Activated gamma-delta T cell treated with anti-CD3 and anti-CD28 coated beads, Interleukin-2, amount 50 U/mL, for 16 hours (primary cell): ENCODE results near the gene TP53I3.
"Not testable (repeated sequence)": the region's sequence is repeated elsewhere in the genome, so short reads cannot be mapped to it uniquely, and the experiment has no call there.

ENCODE experiments used
- DNase-seq: peaks from one replicate; pipeline ENCODE4 v3.0.0-alpha.2; 2020; ENCODE audit warnings: low read depth

The TP53I3 gene

GRCh38 chr2:24084386-24085199, at the start of gene TP53I3:
Gene TP53I3 (minus strand): TSS chr2:24084834. CDS start chr2:24084326, 508 bp downstream.
- DNase-seq, result peak; percentile 73

- no peak for DNase-seq
Measured at GRCh38 chr2:24132543-24132942, 47.9 kb upstream of the TP53I3 start.

GRCh38 chr2:24125956-24126355, 41.3 kb upstream of the TP53I3 start:
- no peak for DNase-seq

- DNase-seq, result no peak
Measured at GRCh38 chr2:24123922-24124580, 39.4 kb upstream of the TP53I3 start.

GRCh38 chr2:24123195-24123921, 38.7 kb upstream of the TP53I3 start, which contains the start of the genes FAM228B and PFN4:
Gene FAM228B (plus strand): TSS chr2:24123469. CDS start chr2:24124362, 893 bp downstream.
Gene PFN4 (minus strand): TSS chr2:24123334. CDS start chr2:24122535, 799 bp downstream.
- peak; percentile 48 for DNase-seq

- no peak for DNase-seq
Measured at GRCh38 chr2:24122366-24123194, 37.9 kb upstream of the TP53I3 start.

- no peak for DNase-seq
Measured at GRCh38 chr2:24121469-24121868, 36.8 kb upstream of the TP53I3 start.

GRCh38 chr2:24121066-24121465, 36.4 kb upstream of the TP53I3 start:
- DNase-seq, result no peak

GRCh38 chr2:24117902-24118301, 33.3 kb upstream of the TP53I3 start:
- DNase-seq, result no peak

- no peak for DNase-seq
Measured at GRCh38 chr2:24115057-24115456, 30.4 kb upstream of the TP53I3 start.

- DNase-seq, result no peak
Measured at GRCh38 chr2:24111407-24111901, 26.8 kb upstream of the TP53I3 start.

GRCh38 chr2:24110660-24111303, 26.1 kb upstream of the TP53I3 start:
- no peak for DNase-seq

GRCh38 chr2:24109431-24109830, 24.8 kb upstream of the TP53I3 start:
- DNase-seq, result not testable (repeated sequence)

GRCh38 chr2:24107336-24107735, 22.7 kb upstream of the TP53I3 start:
- DNase-seq, result no peak

GRCh38 chr2:24106786-24107185, 22.2 kb upstream of the TP53I3 start:
- DNase-seq, result no peak

GRCh38 chr2:24105816-24106215, 21.2 kb upstream of the TP53I3 start:
- no peak for DNase-seq

- DNase-seq, result no peak
Measured at GRCh38 chr2:24104906-24105305, 20.3 kb upstream of the TP53I3 start.

- no peak for DNase-seq
Measured at GRCh38 chr2:24104110-24104650, 19.5 kb upstream of the TP53I3 start.

GRCh38 chr2:24102677-24103076, 18.0 kb upstream of the TP53I3 start:
- no peak for DNase-seq

GRCh38 chr2:24101992-24102391, 17.4 kb upstream of the TP53I3 start:
- DNase-seq, result no peak

- not testable (repeated sequence) for DNase-seq
Measured at GRCh38 chr2:24100732-24101131, 16.1 kb upstream of the TP53I3 start.
